Left lung (tissue), 10 donors: ENCODE data around the gene PLOD3. TPM values are rescaled to one million over a fixed set of nuclear protein-coding genes. Genes with fewer than 3 reads are reported as not detected.

Source experiments
- ATAC-seq: fragments of 200-7000 bp; cut with Tn5 transposase; one replicate; pipeline ENCODE4 v1.9.1; 2020; ENCODE audit warnings: moderate library complexity
- DNase-seq, 4 donors: peaks; one replicate each; pipeline ENCODE4 v3.0.0-alpha.2; 2013 to 2020
- H3K27ac ChIP-seq, 2 donors: fragments of 200-600 bp; sonication (generic) in 1 of 2; one replicate each; pipeline versions ENCODE4 v1.5.0 to v1.8.0; 2020 to 2021
- H3K27me3 ChIP-seq, 2 donors: fragments of 200-600 bp; sonication (generic) in 1 of 2; one replicate each; pipeline versions ENCODE4 v1.5.0 to v1.8.0; 2020 to 2021
- H3K36me3 ChIP-seq, 2 donors: fragments of 200-600 bp; sonication (generic) in 1 of 2; one replicate each; pipeline versions ENCODE4 v1.5.0 to v1.8.0; 2020 to 2021
- H3K4me1 ChIP-seq, 2 donors: fragments of 200-600 bp; one replicate each; pipeline ENCODE4 v1.8.0; 2021
- H3K4me3 ChIP-seq, 2 donors: fragments of 200-600 bp; sonication (generic) in 1 of 2; one replicate each; pipeline versions ENCODE4 v1.5.0 to v1.8.0; 2020 to 2021; ENCODE audit warnings: mild to moderate bottlenecking in 1 of 2
- H3K9me3 ChIP-seq, 2 donors: fragments of 200-600 bp; sonication (generic) in 1 of 2; one replicate each; pipeline versions ENCODE4 v1.5.0 to v1.8.0; 2020 to 2021
- CTCF ChIP-seq, 2 donors: fragments of 200-600 bp; sonication (generic) in 1 of 2; IDR thresholded peaks; one replicate each; pipeline versions ENCODE4 v1.5.0 to v1.8.0; 2021; ENCODE audit warnings: antibody characterized with exemption in 2 of 2
- intact Hi-C, 2 donors: fragments of 100-400 bp; cut with DNase I; formaldehyde crosslinking; loops; one replicate each; pipeline versions ENCODE4 v1.11.2 to v1.14.2; 2022
- polyA plus RNA-seq, 6 donors: library from polyadenylated mRNA; unstranded; fragments of 120-200 nt; gene quantifications; one replicate each; pipeline ENCODE4 v1.2.1, GENCODE V29; 2013; ENCODE audit not compliant: insufficient read length in 6 of 6
- total RNA-seq, 2 donors: library from RNA; stranded (reverse); fragmentation: NEBNext Ultra II Directional; extraction: Animal tissue kit (Norgen Biotek cat#: 25700); gene quantifications; one replicate each; pipeline ENCODE4 v1.2.1, GENCODE V29; 2021
- donor health status: DM: no; HTN: yes; CAD: no.
- donor health status: DM: no; HTN: no; CAD: no.

PLOD3 gene
- total and polyA plus RNA-seq, 8 donors = 60.9 to 120 (median 66.2) TPM

DNA sequence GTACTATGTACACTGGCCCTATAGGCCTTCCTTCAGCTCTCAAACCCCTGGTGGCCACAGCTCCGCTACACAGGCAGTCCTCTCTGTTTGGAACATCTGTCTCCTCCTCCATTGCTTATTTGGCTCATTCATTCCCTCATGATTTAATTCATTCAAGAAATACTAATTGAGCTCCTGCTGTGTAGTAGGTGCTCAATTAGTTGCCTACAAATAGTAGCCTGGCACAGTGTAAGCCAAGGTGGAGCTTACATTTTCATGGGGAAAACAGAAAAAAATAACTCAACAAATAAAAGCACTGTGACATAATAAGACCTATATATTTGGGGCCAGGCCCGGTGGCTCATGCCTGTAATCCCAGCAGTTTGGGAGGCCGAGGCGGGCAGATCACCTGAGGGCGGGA, 30.9 kb upstream of the PLOD3 start:
- intact Hi-C loops = no loop called here
- Histone ChIP-seq H3K27me3 (no peaks in the 10 kb centered on the region), H3K36me3 (peaks cover 0 to 34% of the 10 kb centered on the region in 2 donors), H3K9me3 (no peaks in the 10 kb centered on the region), H3K27ac (no peak overlapping the region), H3K4me1 (peaks cover 22 to 59% of the 10 kb centered on the region in 2 donors), H3K4me3 (no peak overlapping the region)
- no peak for ATAC-seq
- TF ChIP-seq CTCF (IDR thresholded peaks at IDR 0.05) = no peak
- DNase-seq = no peak

GRCh38 chr7:101245147-101245668, 27.8 kb upstream of the PLOD3 start:
- Histone ChIP-seq H3K27me3 (no peaks in the 10 kb centered on the region), H3K9me3 (no peaks in the 10 kb centered on the region), H3K4me1 (peaks cover 8 to 69% of the 10 kb centered on the region in 2 donors), H3K4me3 (peak overlapping the region; percentile 74 to 94), H3K36me3 (peaks cover 0 to 40% of the 10 kb centered on the region in 2 donors), H3K27ac (peak overlapping the region; percentile 86 to 96)
- intact Hi-C loops = no loop called here
- DNase-seq (no peak), ATAC-seq (no peak)
- no peak for TF ChIP-seq CTCF (IDR thresholded peaks at IDR 0.05)

GRCh38 chr7:101244375-101245146, 27.2 kb upstream of the PLOD3 start, which contains the start of gene FIS1:
FIS1 (minus strand) TSS chr7:101245081; CDS start chr7:101245004, 77 bp downstream.
- Histone ChIP-seq H3K4me1 (peaks cover 8 to 69% of the 10 kb centered on the region in 2 donors), H3K27ac (peak within 1 kb of the TSS; percentile 86 to 96), H3K4me3 (peak within 1 kb of the TSS; percentile 74 to 94), H3K9me3 (no peaks in the 10 kb centered on the region), H3K36me3 (peaks cover 0 to 40% of the 10 kb centered on the region in 2 donors), H3K27me3 (no peaks in the 10 kb centered on the region)
- ATAC-seq (peak; percentile 99), DNase-seq (peak; percentile 92 to 98 (median 94))
- TF ChIP-seq CTCF (IDR thresholded peaks at IDR 0.05) = peak; percentile 97 to 98
- intact Hi-C loops = no loop called here

DNA sequence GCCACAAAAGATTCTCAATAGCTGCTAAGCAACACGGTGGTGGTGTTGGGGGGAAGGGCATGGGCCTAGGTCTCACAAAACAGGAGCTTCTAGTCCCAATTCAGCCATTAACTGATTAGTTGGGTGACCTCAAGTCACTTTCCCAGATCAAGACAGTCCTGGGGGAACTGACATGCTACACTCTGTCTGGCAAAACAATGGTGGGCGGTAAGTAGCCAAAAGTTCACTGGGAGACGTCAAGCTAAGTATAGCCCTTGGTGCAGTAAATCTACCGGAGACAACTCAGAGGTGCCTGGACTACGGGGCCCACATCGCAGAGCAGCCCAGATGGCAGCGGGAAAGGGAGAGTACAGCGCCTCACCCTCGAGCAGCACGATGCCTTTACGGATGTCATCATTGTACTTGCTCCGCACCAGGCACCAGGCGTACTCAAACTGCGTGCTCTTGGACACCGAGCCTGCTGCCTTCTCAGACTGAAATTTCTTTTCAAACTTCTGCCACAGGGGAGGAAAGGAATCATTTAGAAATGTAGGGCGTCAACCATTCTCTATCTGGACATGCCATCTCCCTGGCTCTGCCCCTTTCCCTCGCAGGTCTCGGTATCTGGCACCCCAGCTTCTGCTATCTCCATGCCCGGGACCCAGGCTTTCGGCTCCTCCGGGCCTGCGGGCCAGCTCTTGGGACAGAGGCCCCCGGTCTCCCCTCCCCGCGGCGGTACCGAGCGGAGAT, 26.4 kb upstream of the PLOD3 start:
- no peaks in the 10 kb centered on the region for H3K27me3 ChIP-seq
- H3K36me3 ChIP-seq = peaks cover 0 to 40% of the 10 kb centered on the region in 2 donors
- H3K9me3 ChIP-seq = no peaks in the 10 kb centered on the region
- DNase-seq (no peak), ATAC-seq (no peak)
- H3K4me3 ChIP-seq = peak overlapping the region; percentile 74 to 94
- H3K27ac ChIP-seq = peak overlapping the region; percentile 86 to 96
- H3K4me1 ChIP-seq = peaks cover 8 to 71% of the 10 kb centered on the region in 2 donors
- intact Hi-C loops = no loop called here
- no peak for TF ChIP-seq CTCF (IDR thresholded peaks at IDR 0.05)
